LNCAP (cell line): ENCODE measurements around the gene ERBB2.
A peak's percentile ranks its signal among the peaks of the same experiment; 100 is the strongest.

Experiments
- CTCF ChIP-seq: fragments of 450-650 bp; IDR thresholded peaks from 2 replicates; pipeline ENCODE4 v1.5.1; 2017; ENCODE audit warnings: mild to moderate bottlenecking

The ERBB2 gene

GRCh38 chr17:39672522-39673334 lies 27.1 kb upstream of the ERBB2 start:
- peak; percentile 35; the same call in 1 of the 2 replicates for TF ChIP-seq CTCF

- no peak for TF ChIP-seq CTCF
Measured at GRCh38 chr17:39673335-39674081, 26.4 kb upstream of the ERBB2 start.

- no peak for TF ChIP-seq CTCF
Measured at GRCh38 chr17:39674179-39674578, 25.7 kb upstream of the ERBB2 start.

DNA sequence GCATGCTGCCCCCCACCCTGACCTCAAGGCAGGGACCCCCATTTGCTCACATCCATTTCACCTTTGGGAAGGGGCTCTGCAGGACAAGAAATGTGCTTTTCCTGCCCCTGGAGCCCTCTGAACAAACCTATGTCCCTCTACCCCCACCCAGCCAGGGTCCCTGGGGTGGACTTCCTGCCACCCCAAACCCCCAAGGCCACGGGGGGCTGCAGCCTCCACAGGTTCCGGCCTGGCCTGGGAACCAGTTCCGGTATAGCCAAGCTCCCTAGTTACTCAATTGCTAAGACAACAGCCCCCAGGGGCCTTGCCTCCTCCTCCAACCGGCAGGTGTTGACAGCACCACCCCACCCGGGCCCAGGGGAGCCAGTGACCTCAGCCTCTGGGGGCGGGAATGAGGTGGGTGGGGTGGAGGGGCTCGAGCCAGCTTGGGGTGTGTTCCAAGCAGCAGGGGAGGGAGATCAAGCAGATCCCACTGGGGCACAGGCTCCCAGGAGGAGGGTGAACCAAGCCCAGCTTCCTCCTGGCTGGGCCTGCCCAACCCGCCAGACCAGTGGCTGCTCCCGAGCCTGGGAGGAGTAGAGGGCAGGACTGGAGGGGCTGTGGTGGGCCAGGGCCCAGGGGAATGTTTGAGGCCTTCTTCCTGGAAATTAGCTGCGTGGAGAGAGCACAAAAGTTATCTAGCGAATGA lies 25.0 kb upstream of the ERBB2 start:
- no peak for TF ChIP-seq CTCF

- no peak for TF ChIP-seq CTCF
Measured at GRCh38 chr17:39675390-39676082, 24.3 kb upstream of the ERBB2 start.

GRCh38 chr17:39676198-39676819 lies 23.6 kb upstream of the ERBB2 start:
- no peak for TF ChIP-seq CTCF

DNA sequence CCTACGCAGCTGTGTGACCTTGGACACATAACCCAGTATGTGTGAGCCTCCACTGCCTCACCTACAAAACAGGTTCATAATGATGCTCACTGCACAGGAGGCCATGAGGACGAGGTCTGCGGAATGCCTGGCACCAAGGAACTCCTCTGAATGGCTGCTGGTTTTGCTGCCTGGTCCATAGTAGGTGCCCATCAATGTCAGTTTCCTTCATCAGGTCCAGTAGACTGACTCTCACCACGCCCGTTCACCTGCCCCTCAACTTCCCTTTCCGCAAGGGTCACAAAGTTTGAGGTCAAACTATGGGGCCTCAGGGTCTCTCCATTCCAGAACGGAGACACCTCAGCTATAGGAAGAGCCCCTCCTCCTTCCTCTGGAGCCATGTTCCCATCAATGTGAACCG lies 22.8 kb upstream of the ERBB2 start:
- no peak for TF ChIP-seq CTCF
